PC-9 (cell line): ENCODE data around the gene RBM19. TPM values are rescaled to one million over a fixed set of nuclear protein-coding genes. Genes with fewer than 3 reads are reported as not detected.

Experiments
- BruUV-seq: library from RNA; stranded (reverse); fragments of 400-500 nt; replicated peaks from 2 replicates; lab custom pipeline; 2021; lab: Mats Ljungman, UMichigan
- CTCF ChIA-PET: fragments of 300-600 bp; sonication (Branson Sonifier 250); formaldehyde crosslinking; loops from one replicate; lab custom pipeline; 2022; ENCODE audit warnings: antibody characterized with exemption; lab: Charles Lee
- POLR2A ChIA-PET: fragments of 300-600 bp; sonication (Branson Sonifier 250); formaldehyde crosslinking; loops from one replicate; lab custom pipeline; 2022; ENCODE audit warnings: antibody characterized with exemption; ENCODE audit not compliant: unreplicated experiment; lab: Charles Lee
- DNase-seq, 2 experiments: peaks; one replicate each; pipeline versions ENCODE4 v3.0.0 to v3.0.0-alpha.2; 2015 to 2022; ENCODE audit warnings: mixed read lengths in 1 of 2
- H2AFZ ChIP-seq: fragments of 200-600 bp; sonication (generic); 2 replicates; pipeline ENCODE4 v1.8.1; 2017; ENCODE audit warnings: antibody characterized with exemption
- H3F3A ChIP-seq: fragments of 200-600 bp; sonication (generic); 2 replicates; pipeline ENCODE4 v1.8.1; 2017; ENCODE audit warnings: antibody characterized with exemption, mild to moderate bottlenecking, low read depth; ENCODE audit not compliant: insufficient read depth
- H3K27ac ChIP-seq: fragments of 200-600 bp; sonication (generic); 2 replicates; pipeline ENCODE4 v1.6.1; 2016; ENCODE audit warnings: mixed run types
- H3K27me3 ChIP-seq: fragments of 200-600 bp; sonication (generic); 2 replicates; pipeline ENCODE4 v1.6.1; 2016; ENCODE audit warnings: low read depth, mixed run types; ENCODE audit not compliant: insufficient read depth
- H3K36me3 ChIP-seq: fragments of 200-600 bp; sonication (generic); 2 replicates; pipeline ENCODE4 v1.6.1; 2016; ENCODE audit warnings: low read depth, mixed run types
- H3K4me1 ChIP-seq: fragments of 200-600 bp; sonication (generic); replicated peaks from 2 replicates; pipeline ENCODE4 v1.6.1; 2016; ENCODE audit warnings: mixed run types; ENCODE audit not compliant: insufficient read depth
- H3K4me2 ChIP-seq: fragments of 200-600 bp; sonication (generic); 2 replicates; pipeline ENCODE4 v1.6.1; 2017; ENCODE audit warnings: mixed run types
- H3K4me3 ChIP-seq: fragments of 200-600 bp; sonication (generic); 2 replicates; pipeline ENCODE4 v1.6.1; 2016; ENCODE audit warnings: mixed run types
- H3K79me2 ChIP-seq: fragments of 200-600 bp; sonication (generic); 2 replicates; pipeline ENCODE4 v1.6.1; 2017; ENCODE audit warnings: low read depth, mixed run types
- H3K9me2 ChIP-seq: fragments of 200-600 bp; sonication (generic); 2 replicates; pipeline ENCODE4 v1.8.1; 2017; ENCODE audit warnings: mild to moderate bottlenecking; ENCODE audit not compliant: insufficient read depth
- H3K9me3 ChIP-seq: fragments of 200-600 bp; sonication (generic); 2 replicates; pipeline ENCODE4 v1.8.1; 2016; ENCODE audit warnings: low read depth; ENCODE audit not compliant: insufficient read depth
- H4K20me1 ChIP-seq: fragments of 200-600 bp; sonication (generic); 2 replicates; pipeline ENCODE4 v1.8.1; 2017; ENCODE audit not compliant: insufficient read depth
- CTCF ChIP-seq: fragments of 200-600 bp; sonication (generic); conservative IDR thresholded peaks from 2 replicates; pipeline ENCODE4 v1.6.1; 2017; ENCODE audit warnings: mixed run types, antibody characterized with exemption, mild to moderate bottlenecking, moderate library complexity
- EZH2 ChIP-seq: fragments of 200-600 bp; sonication (generic); IDR thresholded peaks from 2 replicates; pipeline ENCODE4 v1.8.0; 2017; ENCODE audit warnings: antibody characterized with exemption, low read depth
- intact Hi-C: fragments of 100-400 bp; cut with micrococcal nuclease; formaldehyde crosslinking; loops from one replicate; pipeline ENCODE4 v1.10.0; 2022; ENCODE audit not compliant: unreplicated experiment
- total RNA-seq: library from RNA; stranded (reverse); gene quantifications from 2 replicates; pipeline ENCODE4 v1.2.3, GENCODE V29; 2021

The RBM19 gene
- total RNA-seq, 1 experiment from 2014 or later, result 23.8 TPM

DNA sequence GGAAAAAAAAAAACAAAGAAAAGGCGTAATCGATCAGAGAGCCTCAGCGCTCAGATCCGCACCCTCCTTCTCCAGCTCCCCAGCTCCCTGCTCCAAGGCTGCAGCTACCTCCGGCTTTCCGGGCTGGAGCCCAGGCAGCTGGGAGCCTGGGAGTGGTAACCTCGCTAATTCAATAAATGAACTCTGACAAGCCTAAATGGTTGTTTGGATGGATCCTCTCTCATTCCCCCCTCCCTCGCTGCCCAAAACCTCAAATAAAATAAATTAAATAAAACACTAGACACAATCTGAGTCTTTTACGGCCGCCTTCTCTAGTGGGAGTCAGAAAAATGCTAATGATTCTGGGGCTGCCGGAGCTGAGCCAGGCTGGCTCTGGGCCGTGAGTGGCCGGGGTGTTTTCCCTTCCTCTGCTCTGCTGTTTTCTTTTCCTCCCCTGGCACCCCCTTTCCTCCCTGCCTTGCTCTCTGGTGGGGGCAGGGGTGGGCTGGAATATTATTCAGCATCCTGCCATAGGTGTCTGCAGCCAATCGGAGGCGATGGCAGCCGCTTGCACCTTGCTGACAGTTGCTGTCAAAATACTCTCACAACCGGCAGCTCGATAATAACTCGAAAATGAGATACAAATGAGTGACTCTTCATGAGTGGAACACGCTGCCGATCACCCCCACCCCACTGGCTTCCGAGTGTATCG, 76.1 kb downstream of the RBM19 start:
- intact Hi-C loops, result no loop called here
- POLR2A ChIA-PET, result no interaction called here
- Histone ChIP-seq H3K36me3 (no peaks in the 10 kb centered on the region), H2AFZ (no peak overlapping the region), H3K9me3 (no peaks in the 10 kb centered on the region), H4K20me1 (no peaks in the 10 kb centered on the region; the same call in 1 of the 2 replicates), H3K4me3 (no peak overlapping the region), H3K4me2 (no peak overlapping the region), H3K9me2 (no peaks in the 10 kb centered on the region), H3K27me3 (no peaks in the 10 kb centered on the region), H3K79me2 (no peaks in the 10 kb centered on the region), H3K27ac (no peak overlapping the region), H3F3A (no peaks in the 10 kb centered on the region), H3K4me1 (no peaks in the 10 kb centered on the region)
- TF ChIP-seq CTCF (no peak), EZH2 (no peak)
- CTCF ChIA-PET, result no interaction called here
- no TSS peak for BruUV-seq
- no peak for DNase-seq

GRCh38 chr12:113889076-113889475, 77.0 kb downstream of the RBM19 start:
- H3K4me1 ChIP-seq, result no peaks in the 10 kb centered on the region
- intact Hi-C loops, result no loop called here
- H2AFZ ChIP-seq, result no peak overlapping the region
- ChIA-PET CTCF (no interaction called here), POLR2A (no interaction called here)
- H3K9me3 ChIP-seq, result no peaks in the 10 kb centered on the region
- no TSS peak for BruUV-seq
- no peaks in the 10 kb centered on the region for H3K27me3 ChIP-seq
- DNase-seq, result no peak
- no peak for TF ChIP-seq CTCF
- no peak for TF ChIP-seq EZH2
- H3K4me3 ChIP-seq, result no peak overlapping the region
- H3K4me2 ChIP-seq, result no peak overlapping the region
- H3K79me2 ChIP-seq, result no peaks in the 10 kb centered on the region
- no peaks in the 10 kb centered on the region for H3F3A ChIP-seq
- no peaks in the 10 kb centered on the region; the same call in 1 of the 2 replicates for H4K20me1 ChIP-seq
- H3K9me2 ChIP-seq, result no peaks in the 10 kb centered on the region
- no peak overlapping the region for H3K27ac ChIP-seq
- no peaks in the 10 kb centered on the region for H3K36me3 ChIP-seq

DNA sequence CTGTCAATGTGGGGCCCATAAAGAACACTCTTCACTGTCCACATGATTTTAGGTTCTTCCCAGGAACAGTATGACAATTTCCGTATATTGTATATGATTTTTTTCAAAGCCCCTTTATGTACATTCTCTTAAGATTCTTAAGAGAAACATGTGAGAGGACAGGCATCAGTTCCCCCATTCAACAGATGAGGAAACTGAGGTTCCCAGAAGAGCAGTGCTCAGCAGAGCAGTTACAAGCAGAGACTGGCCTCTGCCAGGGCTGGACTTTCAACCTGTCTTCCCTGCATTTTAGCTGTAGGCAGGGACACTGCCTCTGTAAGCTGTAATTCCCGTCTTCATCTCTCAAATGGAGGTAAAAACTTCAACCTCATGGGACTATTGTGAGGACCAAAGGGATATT, 77.7 kb downstream of the RBM19 start:
- DNase-seq, result no peak
- ChIA-PET CTCF (no interaction called here), POLR2A (no interaction called here)
- Histone ChIP-seq H3K36me3 (no peaks in the 10 kb centered on the region), H4K20me1 (no peaks in the 10 kb centered on the region; the same call in 1 of the 2 replicates), H3K4me3 (no peak overlapping the region), H3K4me1 (no peaks in the 10 kb centered on the region), H2AFZ (no peak overlapping the region), H3F3A (no peaks in the 10 kb centered on the region), H3K9me3 (no peaks in the 10 kb centered on the region), H3K27ac (no peak overlapping the region), H3K27me3 (no peaks in the 10 kb centered on the region), H3K79me2 (no peaks in the 10 kb centered on the region), H3K4me2 (no peak overlapping the region), H3K9me2 (no peaks in the 10 kb centered on the region)
- BruUV-seq, result no TSS peak
- intact Hi-C loops, result no loop called here
- TF ChIP-seq CTCF (no peak), EZH2 (no peak)
